NCI-H2196 (cell line): ENCODE measurements around the gene GOLT1A.
A peak's percentile ranks its signal among the peaks of the same experiment; 100 is the strongest.

Experiments used
- DNase-seq: peaks from one replicate; lab custom pipeline; 2025; ENCODE audit not compliant: unreplicated experiment; lab: John Stamatoyannopoulos, UW

The GOLT1A gene

GRCh38 chr1:204161609-204162493 lies 51.9 kb downstream of the GOLT1A start:
- DNase-seq, result no peak

DNA sequence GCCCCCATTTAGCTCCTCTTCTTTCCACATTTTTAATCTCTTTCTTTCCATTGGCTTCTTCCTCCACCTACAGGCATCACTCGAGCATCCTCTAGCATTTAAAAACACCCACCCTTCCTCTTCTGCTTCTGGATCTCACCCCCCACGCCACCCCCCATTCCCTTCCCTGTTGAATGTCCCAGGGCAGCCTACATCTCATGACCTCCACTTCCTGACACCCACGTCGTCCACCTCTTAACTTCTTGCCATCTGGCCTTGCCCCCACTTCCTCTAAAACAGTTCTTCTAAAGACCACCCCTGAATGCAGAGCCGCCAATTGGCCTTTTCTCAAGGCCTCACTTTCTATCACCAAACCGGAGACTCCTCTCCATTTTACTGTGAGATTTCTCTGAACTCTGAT lies 55.8 kb downstream of the GOLT1A start:
- no peak for DNase-seq

GRCh38 chr1:204155881-204156280 lies 57.9 kb downstream of the GOLT1A start:
- DNase-seq, result no peak

DNA sequence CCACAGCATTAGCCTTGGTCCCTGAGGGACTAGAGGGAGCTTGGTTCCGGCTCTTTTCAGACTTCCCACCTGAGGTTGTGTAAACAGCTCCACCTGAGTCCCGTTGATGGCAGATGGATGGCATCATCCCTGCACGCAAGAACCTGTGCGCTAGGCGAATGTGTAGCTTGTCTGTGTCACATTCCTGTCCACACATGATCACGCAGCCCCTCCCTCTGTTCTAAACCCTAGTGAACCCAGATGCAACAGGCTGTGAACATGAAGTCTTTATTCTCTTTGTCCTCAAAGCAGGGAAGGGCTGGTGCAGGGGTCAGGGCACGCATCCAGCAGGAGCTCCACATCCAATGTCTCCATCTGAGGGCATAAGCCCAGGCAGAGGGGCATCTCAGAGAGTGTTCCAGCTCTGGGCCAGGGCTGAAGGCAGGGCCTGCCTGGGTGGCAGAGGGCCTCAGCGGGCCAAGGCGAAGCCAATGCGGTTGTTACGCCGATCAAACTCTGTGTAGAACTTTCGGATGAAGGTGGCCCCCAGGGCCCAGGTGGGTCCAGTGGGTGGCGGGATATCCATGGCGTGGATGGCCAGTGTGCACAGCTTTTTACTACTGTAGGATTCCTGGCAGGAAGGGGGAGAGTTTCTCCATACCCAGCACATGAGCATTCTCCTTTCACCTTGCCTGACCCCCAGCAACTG lies 59.1 kb downstream of the GOLT1A start:
- DNase-seq, result no peak

DNA sequence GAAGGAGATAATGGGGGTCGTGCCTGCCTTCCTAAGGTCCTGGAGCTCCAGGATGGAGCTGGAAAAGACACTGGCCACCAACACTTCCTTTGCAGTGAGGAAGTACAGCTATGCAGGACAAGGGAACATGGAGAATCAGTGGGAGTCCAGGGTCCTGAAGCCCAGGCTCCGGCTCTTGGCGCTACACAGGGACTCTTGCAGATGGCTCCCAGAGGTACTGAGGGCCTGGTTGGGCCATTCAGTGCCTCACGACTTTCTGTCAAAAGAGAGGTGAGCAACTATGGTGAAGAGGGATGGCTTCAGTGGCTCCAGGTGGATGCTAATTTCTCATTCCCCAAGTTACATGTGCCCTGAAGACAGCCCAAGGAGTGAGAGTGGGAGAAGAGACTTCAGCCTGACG lies 60.1 kb downstream of the GOLT1A start:
- no peak for DNase-seq

GRCh38 chr1:204152310-204153044 lies 61.3 kb downstream of the GOLT1A start:
- no peak for DNase-seq

GRCh38 chr1:204151552-204152309 lies 62.1 kb downstream of the GOLT1A start, which contains the start of gene ETNK2:
Gene ETNK2, minus strand, starts transcription at chr1:204152044. Its CDS starts 192 bp downstream, at chr1:204151852.
- peak; percentile 69 for DNase-seq

DNA sequence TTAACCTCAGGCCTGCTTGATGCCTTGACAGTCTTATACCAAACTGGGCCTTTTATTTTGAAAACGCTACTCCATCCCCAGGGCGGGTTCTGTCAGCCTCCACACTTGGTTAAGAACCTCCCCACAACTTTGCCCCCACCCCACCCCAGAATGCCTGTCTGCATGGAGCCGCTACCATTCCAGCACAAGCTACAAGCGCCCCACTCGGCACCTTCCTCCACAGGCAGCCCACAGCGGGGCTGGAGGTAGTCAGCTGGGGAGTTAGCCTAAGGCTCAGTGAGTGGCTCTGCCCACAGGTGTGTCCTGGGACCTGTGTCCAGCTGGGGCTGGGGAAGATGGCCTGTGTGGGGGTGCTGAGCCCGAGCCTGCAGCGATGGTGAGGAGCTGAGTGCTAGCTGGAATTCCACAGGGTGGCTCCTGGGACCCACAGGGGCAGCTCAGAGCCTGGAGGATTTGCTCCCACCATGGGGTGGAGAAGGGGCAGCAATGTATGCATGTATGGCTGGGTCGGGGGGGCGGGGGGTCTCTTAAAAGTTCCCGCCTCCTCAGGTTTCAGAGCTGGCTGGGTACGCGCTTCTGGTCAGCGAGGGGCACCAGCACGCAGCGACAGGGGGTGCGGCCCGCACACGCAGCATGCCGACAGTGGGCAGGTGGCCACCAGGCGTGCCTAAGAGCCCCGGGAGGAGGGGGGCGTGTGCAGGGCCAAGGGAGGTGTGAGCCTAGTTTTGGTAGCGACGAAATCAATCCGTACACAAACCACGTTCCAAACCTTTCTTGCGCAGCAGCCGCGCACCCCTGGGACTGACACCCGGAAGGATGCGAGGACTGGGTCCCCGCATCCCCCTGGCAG lies 62.9 kb downstream of the GOLT1A start:
- DNase-seq, result no peak

DNA sequence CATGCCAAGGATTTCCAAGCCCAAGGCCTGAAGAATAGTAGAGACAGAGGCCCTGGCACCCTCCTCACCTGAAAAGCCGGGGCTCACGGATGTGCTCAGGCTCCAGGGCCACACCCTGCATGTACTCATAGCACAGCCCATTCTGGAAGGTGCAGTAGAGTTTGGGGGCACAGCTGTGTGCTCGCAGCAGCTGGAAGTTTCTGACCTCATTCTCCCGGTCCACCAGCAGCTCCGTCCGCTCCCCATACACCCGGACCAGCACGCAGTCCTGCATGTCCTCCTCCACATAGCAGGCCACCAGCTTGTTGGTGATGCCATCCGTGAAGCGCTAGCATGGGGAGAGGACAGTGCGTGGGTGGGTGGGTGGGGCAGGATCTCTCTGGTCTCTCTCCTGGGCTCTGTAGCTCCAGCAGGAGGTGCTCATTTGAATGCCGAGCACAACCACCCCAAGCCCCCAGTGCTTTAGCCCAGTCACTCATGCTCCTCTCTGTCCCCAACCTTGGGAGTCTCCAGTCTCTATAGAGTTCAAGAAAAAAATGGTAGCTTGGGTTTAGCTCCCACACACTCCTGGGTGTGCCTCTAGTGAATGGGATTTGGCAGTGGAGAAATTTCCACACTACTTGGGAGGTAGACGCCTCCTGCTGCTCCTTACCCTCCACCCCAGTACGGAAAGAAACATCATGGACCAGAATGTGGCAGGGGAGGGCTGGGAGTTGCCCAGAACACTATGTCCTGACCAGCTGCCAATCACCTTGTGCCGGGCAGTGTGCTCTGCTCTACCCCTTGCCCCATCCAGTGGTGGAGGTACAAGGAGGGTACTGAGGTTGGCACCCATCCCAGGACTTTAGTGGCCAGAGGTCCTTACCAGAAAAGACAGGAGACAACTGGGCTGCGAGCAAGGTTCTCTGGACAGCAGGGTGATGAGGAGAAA lies 63.9 kb downstream of the GOLT1A start:
- no peak for DNase-seq

DNA sequence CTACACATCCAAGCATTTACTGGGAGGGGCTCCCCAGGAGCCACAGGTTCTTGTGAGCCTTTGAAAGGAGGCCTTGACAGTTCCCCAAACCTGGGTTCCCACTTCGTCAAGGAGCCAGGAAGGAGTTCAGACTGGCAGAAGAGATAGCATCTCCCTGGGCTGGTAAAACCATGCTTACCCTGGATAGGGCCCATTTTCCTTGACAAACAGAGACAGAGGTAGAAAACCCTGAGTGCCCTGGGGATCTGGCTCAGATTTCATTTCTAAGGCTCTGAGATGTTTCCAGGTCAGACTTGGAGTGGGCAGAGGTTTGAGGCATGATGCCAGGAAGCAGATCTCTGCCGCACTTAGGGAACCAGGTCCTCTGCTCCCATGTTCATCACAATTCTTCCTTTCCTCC lies 64.7 kb downstream of the GOLT1A start:
- DNase-seq, result no peak
